Right lobe of liver (tissue), 6 donors: Measurements from ENCODE around the gene IRX4. TPM values are rescaled to one million over a fixed set of nuclear protein-coding genes. Genes with fewer than 3 reads are reported as not detected.

Experiments used
- ATAC-seq, 4 donors: fragments of 200-7000 bp; cut with Tn5 transposase; one replicate each; pipeline ENCODE4 v1.9.1; 2020; ENCODE audit warnings: mild to moderate bottlenecking in 4 of 4, moderate library complexity in 4 of 4
- DNase-seq, 3 donors: peaks; one replicate each; pipeline ENCODE4 v3.0.0-alpha.2; 2020
- H3K27ac ChIP-seq, 3 donors: fragments of 200-600 bp; one replicate each; pipeline ENCODE4 v1.8.0; 2022
- H3K27me3 ChIP-seq, 2 donors: fragments of 200-600 bp; one replicate each; pipeline ENCODE4 v1.8.0; 2022
- H3K36me3 ChIP-seq, 4 donors: fragments of 200-600 bp; sonication (generic) in 1 of 4; one replicate each; pipeline versions ENCODE4 v1.5.1 to v1.8.0; 2017 to 2022; ENCODE audit warnings: control low read depth in 1 of 4
- H3K4me1 ChIP-seq, 4 donors: fragments of 200-600 bp; sonication (generic) in 1 of 4; one replicate each; pipeline versions ENCODE4 v1.5.1 to v1.8.0; 2017 to 2022; ENCODE audit warnings: control low read depth in 1 of 4
- H3K4me3 ChIP-seq, 3 donors: fragments of 200-600 bp; one replicate each; pipeline ENCODE4 v1.8.0; 2022
- H3K9me3 ChIP-seq, 4 donors: fragments of 200-600 bp; sonication (generic) in 1 of 4; one replicate each; pipeline versions ENCODE4 v1.5.1 to v1.8.0; 2017 to 2022; ENCODE audit warnings: control low read depth in 1 of 4
- CTCF ChIP-seq, 4 donors: fragments of 200-600 bp in 3 of 4; fragments of 450-650 bp in 1 of 4; IDR thresholded peaks; one replicate each; pipeline versions ENCODE4 v1.5.1 to v1.8.0; 2016 to 2022; ENCODE audit warnings: antibody characterized with exemption in 4 of 4, mild to moderate bottlenecking in 2 of 4
- POLR2A ChIP-seq: fragments of 450-650 bp; IDR thresholded peaks from one replicate; pipeline ENCODE4 v1.6.1; 2017; ENCODE audit warnings: antibody characterized with exemption, mild to moderate bottlenecking
- WGBS: methylation state at CpG from one replicate; pipeline ENCODE4 v1.1.6; 2018; ENCODE audit warnings: low coverage, low lambda C conversion rate; ENCODE audit not compliant: insufficient coverage; ENCODE audit errors: missing lambda C conversion rate; 5-methylcytosine and 5-hydroxymethylcytosine counted together
- intact Hi-C, 2 donors: fragments of 100-400 bp; cut with DNase I; formaldehyde crosslinking; loops; one replicate each; pipeline versions ENCODE4 v1.11.2 to v1.14.1; 2022
- total RNA-seq, 6 experiments: library from RNA; depleted of rRNA in 2 of 6; stranded (reverse); fragments of >200 nt in 2 of 6; fragmentation: NEBNext Ultra II Directional in 3 of 6; extraction: Animal tissue kit (Norgen Biotek cat#: 25700) in 3 of 6; gene quantifications; one replicate each; pipeline versions ENCODE4 v1.1.0 to v1.2.4, GENCODE V29; 2016 to 2023
- donor health status: DM: no; HTN: yes; CAD: no.
- donor health status: DM: no; HTN: no; CAD: no.
- donor health status: DM: no; HTN: no; CAD: no.
- donor health status: DM: no; HTN: yes; CAD: no.
- donor health status: DM: no; HTN: yes; CAD: no.

IRX4 gene
- total RNA-seq, 6 experiments from 2014 or later: not detected

DNA sequence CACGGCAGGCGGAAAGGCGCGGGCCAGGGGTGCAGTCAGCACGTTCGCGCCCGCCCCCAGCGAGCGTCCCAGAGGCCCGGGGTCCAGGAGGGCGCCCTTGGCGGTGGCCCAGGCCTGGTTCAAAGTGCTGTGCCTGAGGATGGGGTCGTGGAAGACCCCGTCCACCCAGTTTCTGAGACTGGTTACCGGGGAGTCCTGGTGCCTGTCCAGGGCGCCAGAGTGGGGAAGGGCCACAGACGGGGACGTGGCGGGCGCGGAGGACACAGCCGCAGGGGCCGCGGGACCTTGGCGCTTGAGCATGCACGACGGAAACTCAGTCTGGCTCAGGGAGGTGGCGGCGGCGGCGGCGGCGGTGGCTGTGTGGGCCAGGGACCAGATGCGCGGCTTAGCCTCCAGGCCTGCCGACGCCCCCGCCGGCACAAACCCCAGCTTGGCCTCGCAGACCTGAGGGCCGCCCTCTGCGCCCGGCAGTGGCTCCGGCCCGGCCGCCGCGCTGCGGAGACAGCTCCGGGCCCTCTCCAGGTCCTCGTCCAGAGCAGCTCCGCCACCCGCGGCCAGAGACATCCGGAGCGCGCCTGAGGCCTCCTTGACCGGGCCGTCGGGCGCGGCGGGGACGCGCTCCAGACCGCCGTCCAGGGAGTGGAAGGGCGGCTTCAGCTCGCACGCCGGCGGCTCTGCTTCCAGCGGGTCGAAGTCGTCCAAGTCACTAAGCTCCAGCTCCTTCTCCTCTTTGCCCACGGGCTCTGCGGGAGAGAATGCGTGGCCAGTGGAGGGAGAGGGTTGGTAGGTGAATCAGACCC lies 4.5 kb downstream of the IRX4 start:
- no peak for DNase-seq

DNA sequence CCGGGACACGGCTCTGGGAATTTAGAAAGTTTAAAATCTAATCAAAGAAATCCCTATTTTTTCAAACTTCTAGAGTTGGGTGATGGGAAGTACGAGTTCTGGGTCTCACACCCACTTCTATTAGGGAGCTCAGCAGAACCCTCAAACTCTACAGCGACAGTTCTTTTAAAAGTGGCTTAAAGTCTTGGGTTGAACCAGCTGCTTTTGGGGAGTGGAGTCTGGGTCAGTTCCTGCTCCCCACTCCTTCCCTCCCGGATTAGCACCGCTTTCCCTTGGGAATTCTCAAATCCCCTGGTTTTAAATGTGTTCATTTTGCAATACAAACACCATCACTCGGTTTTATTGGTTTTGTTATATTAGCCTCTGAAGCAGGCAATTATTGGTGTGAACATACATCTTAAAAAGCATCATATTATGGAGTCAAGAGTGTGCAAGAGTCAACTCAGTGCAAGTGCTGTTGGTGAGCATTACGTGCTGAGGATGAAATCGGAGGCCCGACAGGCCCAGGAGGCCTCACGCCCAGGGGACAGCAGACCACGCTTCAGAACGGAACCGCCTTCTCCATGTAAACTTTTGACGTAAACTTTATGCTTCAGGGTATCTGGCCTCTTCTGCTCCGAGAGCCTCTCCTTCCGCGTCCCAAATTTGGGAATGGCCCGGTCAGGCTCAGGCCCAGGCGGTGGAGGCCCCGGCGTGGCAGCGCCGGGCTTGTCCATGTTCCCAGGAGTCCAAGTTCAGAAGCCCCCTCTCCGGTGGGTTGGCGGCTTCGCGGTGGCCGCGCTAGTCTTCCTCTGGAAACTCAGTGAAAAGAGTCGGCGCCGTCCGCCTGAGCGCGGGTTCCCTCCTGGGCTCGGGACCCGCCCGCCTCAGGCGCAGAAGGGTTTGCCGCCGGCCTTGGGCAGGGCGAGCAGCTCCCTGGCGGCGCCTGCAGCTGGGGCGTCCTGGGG lies 5.3 kb downstream of the IRX4 start:
- Histone ChIP-seq H3K4me1 (peaks cover 0 to 6% (median 0%) of the 10 kb centered on the region in 4 donors), H3K36me3 (no peaks in the 10 kb centered on the region), H3K4me3 (no peak overlapping the region), H3K27ac (no peak overlapping the region), H3K27me3 (peaks cover 11 to 22% of the 10 kb centered on the region in 2 donors), H3K9me3 (no peaks in the 10 kb centered on the region)
- DNase-seq (no peak), ATAC-seq (no peak)
- WGBS: 7% methylated on average over 21 of the region's 46 CpGs
- TF ChIP-seq CTCF (IDR thresholded peaks at IDR 0.05) (no peak), POLR2A (no peak)
- intact Hi-C loops: no loop called here

More for the DNA sequence above, 4.5 kb downstream of the IRX4 start:
- H3K27ac ChIP-seq: no peak overlapping the region
- TF ChIP-seq POLR2A: no peak
- no peak for TF ChIP-seq CTCF (IDR thresholded peaks at IDR 0.05)
- intact Hi-C loops: no loop called here
- H3K9me3 ChIP-seq: no peaks in the 10 kb centered on the region
- no peak for ATAC-seq
- peaks cover 11 to 29% of the 10 kb centered on the region in 2 donors for H3K27me3 ChIP-seq
- 0% methylated on average over 2 of the region's 79 CpGs for WGBS
- H3K4me3 ChIP-seq: no peak overlapping the region
- peaks cover 0 to 14% (median 0%) of the 10 kb centered on the region in 4 donors for H3K4me1 ChIP-seq
- no peaks in the 10 kb centered on the region for H3K36me3 ChIP-seq

- intact Hi-C loops: no loop called here
- TF ChIP-seq POLR2A: no peak
- no peak for TF ChIP-seq CTCF (IDR thresholded peaks at IDR 0.05)
- Histone ChIP-seq H3K4me1 (peaks cover 0 to 6% (median 0%) of the 10 kb centered on the region in 4 donors), H3K4me3 (no peak overlapping the region), H3K27ac (no peak overlapping the region), H3K9me3 (no peaks in the 10 kb centered on the region), H3K36me3 (no peaks in the 10 kb centered on the region), H3K27me3 (peaks cover 11 to 15% of the 10 kb centered on the region in 2 donors)
- WGBS: 6% methylated on average over 17 of the region's 43 CpGs
- no peak for ATAC-seq
- DNase-seq: no peak
These were observed 6.1 kb downstream of the IRX4 start for GRCh38 chr5:1876660-1877064.

- Histone ChIP-seq H3K4me1 (peaks cover 0 to 6% (median 0%) of the 10 kb centered on the region in 4 donors), H3K4me3 (no peak overlapping the region), H3K9me3 (no peaks in the 10 kb centered on the region), H3K27me3 (peaks cover 11 to 13% of the 10 kb centered on the region in 2 donors), H3K27ac (no peak overlapping the region), H3K36me3 (no peaks in the 10 kb centered on the region)
- intact Hi-C loops: no loop called here
- peak in 1 of 4 donors; percentile 12 for ATAC-seq
- no peak for TF ChIP-seq CTCF (IDR thresholded peaks at IDR 0.05)
- no peak for TF ChIP-seq POLR2A
- no peak for DNase-seq
- WGBS: 1% methylated on average over 23 of the region's 61 CpGs
These were observed 6.7 kb downstream of the IRX4 start for GRCh38 chr5:1875843-1876659.
